Measurements from ENCODE around the gene TFAP2A.
A peak's percentile ranks its signal among the peaks of the same experiment; 100 is the strongest.

The TFAP2A gene

GRCh38 chr6:10426781-10427279 lies 12.0 kb upstream of the TFAP2A start:
- H3K14ac ChIP-seq (ENCODE audit: low read length in 2 of 2), result no peak overlapping the region

GRCh38 chr6:10425975-10426780 lies 11.3 kb upstream of the TFAP2A start:
- H3K27me3 ChIP-seq (ENCODE audit: control insufficient read depth in 1 of 2, insufficient read depth in 1 of 2, low read length in 2 of 2), result peaks cover 47 to 48% of the 10 kb centered on the region in 2 experiments
- peak overlapping the region; percentile 41 for H2BK15ac ChIP-seq (ENCODE audit: low read depth, poor library complexity, severe bottlenecking)
- no peak overlapping the region for H2BK5ac ChIP-seq (ENCODE audit: low read depth, low read length, poor library complexity, severe bottlenecking)
- H4K91ac ChIP-seq (ENCODE audit: low read length), result no peak overlapping the region
- peaks cover 15% of the 10 kb centered on the region for H3K4me1 ChIP-seq (ENCODE audit: control insufficient read depth, insufficient read depth, low read depth, low read length)
- no peaks in the 10 kb centered on the region for H3K9me3 ChIP-seq (ENCODE audit: control insufficient read depth, low read length)
- H3K36me3 ChIP-seq (ENCODE audit: control insufficient read depth in 1 of 2, insufficient read depth in 2 of 2, low read depth in 1 of 2, low read length in 2 of 2), result no peaks in the 10 kb centered on the region
- H3K23ac ChIP-seq (ENCODE audit: low read length in 2 of 2), result no peak overlapping the region
- H3K27ac ChIP-seq (ENCODE audit: low read length, poor library complexity, severe bottlenecking), result no peak overlapping the region
- H3K4ac ChIP-seq (ENCODE audit: low read depth in 1 of 2, low read length in 2 of 2), result no peak overlapping the region
- H3K14ac ChIP-seq (ENCODE audit: low read length in 2 of 2), result peak overlapping the region in 1 of 2 experiments; percentile 86
- peak overlapping the region; percentile 48 for H4K8ac ChIP-seq (ENCODE audit: low read length)
- H3K4me2 ChIP-seq (ENCODE audit: low read length, poor library complexity, severe bottlenecking), result peak overlapping the region; percentile 95
- H2BK12ac ChIP-seq (ENCODE audit: low read length in 2 of 2), result peak overlapping the region in 1 of 2 experiments; percentile 34
- H3K9ac ChIP-seq (ENCODE audit: low read length), result peak overlapping the region; percentile 86
- WGBS, result 2% methylated on average over 46 of the region's 54 CpGs
- no peak overlapping the region for H2BK120ac ChIP-seq (ENCODE audit: low read depth, low read length)
- H3K4me3 ChIP-seq (ENCODE audit: insufficient read depth in 1 of 2, low read depth in 1 of 2, low read length in 2 of 2), result peak overlapping the region; percentile 54 to 78
- H2AFZ ChIP-seq (ENCODE audit: low read depth, low read length), result peak overlapping the region; percentile 74
- peak; percentile 52 for DNase-seq
- no peaks in the 10 kb centered on the region for H3K79me1 ChIP-seq (replicated peaks; ENCODE audit: low read length, poor library complexity, severe bottlenecking)
- H2AK5ac ChIP-seq (ENCODE audit: low read length, severe bottlenecking), result no peak overlapping the region
- H3K18ac ChIP-seq (ENCODE audit: low read depth in 1 of 2, low read length in 2 of 2), result peak overlapping the region; percentile 50 to 68

More at GRCh38 chr6:10426781-10427279, 12.0 kb upstream of the TFAP2A start:
- Histone ChIP-seq H3K9me3 (ENCODE audit: control insufficient read depth, low read length) (no peaks in the 10 kb centered on the region), H2AFZ (ENCODE audit: low read depth, low read length) (no peak overlapping the region), H3K18ac (ENCODE audit: low read depth in 1 of 2, low read length in 2 of 2) (no peak overlapping the region), H2BK5ac (ENCODE audit: low read depth, low read length, poor library complexity, severe bottlenecking) (no peak overlapping the region), H3K79me1 (replicated peaks; ENCODE audit: low read length, poor library complexity, severe bottlenecking) (no peaks in the 10 kb centered on the region), H4K91ac (ENCODE audit: low read length) (no peak overlapping the region), H3K36me3 (ENCODE audit: control insufficient read depth in 1 of 2, insufficient read depth in 2 of 2, low read depth in 1 of 2, low read length in 2 of 2) (no peaks in the 10 kb centered on the region), H3K23ac (ENCODE audit: low read length in 2 of 2) (no peak overlapping the region), H3K4ac (ENCODE audit: low read depth in 1 of 2, low read length in 2 of 2) (no peak overlapping the region), H2BK15ac (ENCODE audit: low read depth, poor library complexity, severe bottlenecking) (no peak overlapping the region), H2BK12ac (ENCODE audit: low read length in 2 of 2) (no peak overlapping the region), H3K4me2 (ENCODE audit: low read length, poor library complexity, severe bottlenecking) (peak overlapping the region; percentile 95), H2AK5ac (ENCODE audit: low read length, severe bottlenecking) (no peak overlapping the region), H4K8ac (ENCODE audit: low read length) (no peak overlapping the region), H3K27ac (ENCODE audit: low read length, poor library complexity, severe bottlenecking) (no peak overlapping the region), H3K4me1 (ENCODE audit: control insufficient read depth, insufficient read depth, low read depth, low read length) (peaks cover 12% of the 10 kb centered on the region), H3K27me3 (ENCODE audit: control insufficient read depth in 1 of 2, insufficient read depth in 1 of 2, low read length in 2 of 2) (peaks cover 40 to 42% of the 10 kb centered on the region in 2 experiments), H3K9ac (ENCODE audit: low read length) (peak overlapping the region; percentile 86), H3K4me3 (ENCODE audit: insufficient read depth in 1 of 2, low read depth in 1 of 2, low read length in 2 of 2) (peak overlapping the region in 1 of 2 experiments; percentile 78), H2BK120ac (ENCODE audit: low read depth, low read length) (no peak overlapping the region)
- DNase-seq, result no peak
- 14% methylated on average over 6 of the region's 6 CpGs for WGBS

DNA sequence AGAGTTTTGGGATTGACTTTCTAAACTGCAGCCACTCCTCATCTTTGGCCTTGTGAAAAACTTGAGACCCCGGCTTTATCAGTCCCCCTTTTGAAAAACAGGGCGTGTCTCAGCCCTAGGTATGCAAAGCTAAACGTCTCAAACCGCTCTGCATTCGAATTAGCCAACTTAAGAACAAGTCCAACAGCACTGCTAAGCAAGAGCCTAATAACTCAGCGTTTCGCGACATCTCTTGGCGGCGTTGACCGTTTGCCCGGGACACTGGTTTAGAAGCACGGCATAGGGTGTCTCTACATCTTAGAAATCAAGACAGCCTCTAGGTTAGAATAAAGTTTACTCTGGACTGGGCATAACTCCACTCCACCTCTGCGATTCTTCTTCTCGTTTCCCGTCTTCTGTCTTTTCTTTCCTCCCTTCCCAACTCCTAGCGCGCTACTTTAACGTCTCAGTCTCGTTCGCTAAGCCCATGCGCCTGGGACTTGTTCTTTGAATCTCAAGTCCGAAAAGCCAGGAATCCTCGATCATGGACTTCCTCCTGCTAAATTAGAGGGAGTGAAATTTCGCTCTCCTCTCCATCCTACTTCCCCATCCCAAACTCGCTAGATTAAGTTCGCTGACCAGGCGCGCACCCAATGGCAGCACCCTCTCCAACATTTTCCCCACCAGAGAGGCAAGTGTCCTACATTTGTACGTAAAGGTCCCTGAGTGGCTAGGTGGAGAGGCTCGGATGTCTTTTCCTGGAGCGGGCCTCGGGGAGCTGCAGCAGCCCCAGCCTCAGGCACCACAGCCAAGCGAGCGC lies 10.5 kb upstream of the TFAP2A start:
- Histone ChIP-seq H3K36me3 (ENCODE audit: control insufficient read depth in 1 of 2, insufficient read depth in 2 of 2, low read depth in 1 of 2, low read length in 2 of 2) (no peaks in the 10 kb centered on the region), H4K8ac (ENCODE audit: low read length) (peak overlapping the region; percentile 48), H3K4me2 (ENCODE audit: low read length, poor library complexity, severe bottlenecking) (peak overlapping the region; percentile 95), H2BK15ac (ENCODE audit: low read depth, poor library complexity, severe bottlenecking) (peak overlapping the region; percentile 41), H2BK5ac (ENCODE audit: low read depth, low read length, poor library complexity, severe bottlenecking) (no peak overlapping the region), H3K9ac (ENCODE audit: low read length) (peak overlapping the region; percentile 86), H2AK5ac (ENCODE audit: low read length, severe bottlenecking) (no peak overlapping the region), H2AFZ (ENCODE audit: low read depth, low read length) (no peak overlapping the region), H3K27ac (ENCODE audit: low read length, poor library complexity, severe bottlenecking) (no peak overlapping the region), H3K4me1 (ENCODE audit: control insufficient read depth, insufficient read depth, low read depth, low read length) (peaks cover 20% of the 10 kb centered on the region), H3K9me3 (ENCODE audit: control insufficient read depth, low read length) (no peaks in the 10 kb centered on the region), H3K4me3 (ENCODE audit: insufficient read depth in 1 of 2, low read depth in 1 of 2, low read length in 2 of 2) (peak overlapping the region; percentile 54 to 78), H3K23ac (ENCODE audit: low read length in 2 of 2) (no peak overlapping the region), H3K14ac (ENCODE audit: low read length in 2 of 2) (no peak overlapping the region), H3K79me1 (replicated peaks; ENCODE audit: low read length, poor library complexity, severe bottlenecking) (no peaks in the 10 kb centered on the region), H2BK12ac (ENCODE audit: low read length in 2 of 2) (no peak overlapping the region), H3K18ac (ENCODE audit: low read depth in 1 of 2, low read length in 2 of 2) (no peak overlapping the region), H2BK120ac (ENCODE audit: low read depth, low read length) (no peak overlapping the region), H4K91ac (ENCODE audit: low read length) (no peak overlapping the region), H3K27me3 (ENCODE audit: control insufficient read depth in 1 of 2, insufficient read depth in 1 of 2, low read length in 2 of 2) (peaks cover 55 to 56% of the 10 kb centered on the region in 2 experiments), H3K4ac (ENCODE audit: low read depth in 1 of 2, low read length in 2 of 2) (no peak overlapping the region)
- DNase-seq, result no peak
- WGBS, result 3% methylated on average over 35 of the region's 35 CpGs

GRCh38 chr6:10424040-10424439 lies 9.2 kb upstream of the TFAP2A start:
- Histone ChIP-seq H3K18ac (ENCODE audit: low read depth in 1 of 2, low read length in 2 of 2) (no peak overlapping the region), H2BK12ac (ENCODE audit: low read length in 2 of 2) (no peak overlapping the region), H3K27me3 (ENCODE audit: control insufficient read depth in 1 of 2, insufficient read depth in 1 of 2, low read length in 2 of 2) (peaks cover 68 to 69% of the 10 kb centered on the region in 2 experiments), H3K79me1 (replicated peaks; ENCODE audit: low read length, poor library complexity, severe bottlenecking) (no peaks in the 10 kb centered on the region), H2BK5ac (ENCODE audit: low read depth, low read length, poor library complexity, severe bottlenecking) (no peak overlapping the region), H3K23ac (ENCODE audit: low read length in 2 of 2) (no peak overlapping the region), H3K4me1 (ENCODE audit: control insufficient read depth, insufficient read depth, low read depth, low read length) (peaks cover 30% of the 10 kb centered on the region), H3K27ac (ENCODE audit: low read length, poor library complexity, severe bottlenecking) (no peak overlapping the region), H3K4me3 (ENCODE audit: insufficient read depth in 1 of 2, low read depth in 1 of 2, low read length in 2 of 2) (no peak overlapping the region), H3K9me3 (ENCODE audit: control insufficient read depth, low read length) (no peaks in the 10 kb centered on the region), H3K4ac (ENCODE audit: low read depth in 1 of 2, low read length in 2 of 2) (no peak overlapping the region), H3K4me2 (ENCODE audit: low read length, poor library complexity, severe bottlenecking) (no peak overlapping the region), H4K91ac (ENCODE audit: low read length) (no peak overlapping the region), H2AK5ac (ENCODE audit: low read length, severe bottlenecking) (no peak overlapping the region), H3K9ac (ENCODE audit: low read length) (no peak overlapping the region), H2BK15ac (ENCODE audit: low read depth, poor library complexity, severe bottlenecking) (no peak overlapping the region), H3K14ac (ENCODE audit: low read length in 2 of 2) (no peak overlapping the region), H2AFZ (ENCODE audit: low read depth, low read length) (no peak overlapping the region), H2BK120ac (ENCODE audit: low read depth, low read length) (no peak overlapping the region), H4K8ac (ENCODE audit: low read length) (no peak overlapping the region), H3K36me3 (ENCODE audit: control insufficient read depth in 1 of 2, insufficient read depth in 2 of 2, low read depth in 1 of 2, low read length in 2 of 2) (no peaks in the 10 kb centered on the region)
- 0% methylated on average over 4 of the region's 5 CpGs for WGBS
- DNase-seq, result no peak

Data from mesenchymal stem cell (in vitro differentiated cells and primary cell).